ENCODE results near the gene ADRA2B.

Gene ADRA2B

GRCh38 chr2:96105152-96105915 is 11.0 kb downstream of the ADRA2B start:
- DNase-seq, result no peak

- DNase-seq, result no peak
Observed at GRCh38 chr2:96104487-96104861, 11.9 kb downstream of the ADRA2B start.

- no peak for DNase-seq
Observed at GRCh38 chr2:96103761-96104486, 12.4 kb downstream of the ADRA2B start.

- no peak for DNase-seq
Observed at GRCh38 chr2:96103187-96103601, 13.2 kb downstream of the ADRA2B start.

GRCh38 chr2:96102596-96103186 is 13.7 kb downstream of the ADRA2B start:
- DNase-seq, result no peak

- DNase-seq, result no peak
Observed at GRCh38 chr2:96100893-96101304, 15.5 kb downstream of the ADRA2B start.

GRCh38 chr2:96099861-96100798 is 16.2 kb downstream of the ADRA2B start:
- DNase-seq, result no peak

- DNase-seq, result no peak
Observed at GRCh38 chr2:96098900-96099590, 17.3 kb downstream of the ADRA2B start.

GRCh38 chr2:96097951-96098823 is 18.2 kb downstream of the ADRA2B start:
- no peak for DNase-seq

- no peak for DNase-seq
Observed at GRCh38 chr2:96097441-96097840, 18.9 kb downstream of the ADRA2B start.

GRCh38 chr2:96095116-96095636 is 21.2 kb downstream of the ADRA2B start:
- DNase-seq, result no peak

- DNase-seq, result no peak
Observed at GRCh38 chr2:96093528-96093927, 22.8 kb downstream of the ADRA2B start.

- DNase-seq, result no peak
Observed at GRCh38 chr2:96092951-96093350, 23.4 kb downstream of the ADRA2B start.

GRCh38 chr2:96092573-96092877 is 23.8 kb downstream of the ADRA2B start:
- no peak for DNase-seq

GRCh38 chr2:96091711-96092572 is 24.4 kb downstream of the ADRA2B start:
- peak in 1 of 14 donors; percentile 5 for DNase-seq

GRCh38 chr2:96091141-96091710 is 25.1 kb downstream of the ADRA2B start:
- DNase-seq, result no peak

- peak in 2 of 14 donors; percentile 20 to 36 for DNase-seq
Observed at GRCh38 chr2:96090196-96090926, 26.0 kb downstream of the ADRA2B start.

- peak in 1 of 14 donors; percentile 29 for DNase-seq
Observed at GRCh38 chr2:96089356-96090195, 26.8 kb downstream of the ADRA2B start.

Measured in C1 segment of cervical spinal cord (tissue), 14 donors.